ENCODE measurements around the gene DLGAP1.

Gene DLGAP1

DNA sequence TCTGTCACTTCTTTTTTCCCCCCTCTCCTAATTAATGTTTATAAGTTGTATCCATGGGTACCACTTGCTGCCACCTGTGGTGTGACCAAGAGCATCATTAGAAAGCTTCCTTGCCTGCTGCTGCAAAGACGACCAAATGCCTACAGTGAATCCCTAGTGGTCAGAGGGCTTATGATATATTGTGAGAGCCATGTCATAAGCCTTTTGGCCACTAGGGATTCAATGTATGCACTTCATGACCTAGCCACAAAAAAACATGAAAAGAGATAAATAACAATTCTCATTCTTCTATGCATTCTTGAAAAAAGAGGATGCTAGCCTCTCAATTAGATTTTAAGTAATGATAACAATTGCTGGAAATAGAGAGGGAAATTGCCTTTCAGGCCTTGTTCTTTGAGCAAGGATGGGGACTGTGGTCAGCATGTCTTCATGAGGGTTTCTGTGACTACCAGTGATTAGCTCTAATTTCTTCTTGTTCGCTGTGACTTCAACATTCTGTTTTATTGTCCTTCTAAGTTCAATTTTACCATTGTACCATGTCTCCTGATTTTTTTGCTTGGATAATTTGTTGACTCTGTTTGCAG lies 569.8 kb downstream of the DLGAP1 start:
- no peak for DNase-seq

DNA sequence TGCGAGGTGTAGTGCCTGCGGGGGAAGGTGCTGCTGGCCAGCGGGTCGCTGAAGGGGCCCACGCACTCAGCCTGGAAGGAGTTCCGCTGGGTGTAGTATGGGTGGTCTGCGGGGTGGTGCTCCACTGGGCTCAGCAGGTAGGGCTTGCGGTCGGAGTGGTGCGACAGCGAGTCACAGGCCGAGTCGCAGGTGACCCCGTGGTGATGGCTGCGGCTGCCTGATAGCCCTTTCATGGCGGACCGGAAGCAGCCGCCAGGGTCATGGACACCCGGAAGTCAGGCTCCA lies 575.3 kb downstream of the DLGAP1 start:
- no peak for DNase-seq

DNA sequence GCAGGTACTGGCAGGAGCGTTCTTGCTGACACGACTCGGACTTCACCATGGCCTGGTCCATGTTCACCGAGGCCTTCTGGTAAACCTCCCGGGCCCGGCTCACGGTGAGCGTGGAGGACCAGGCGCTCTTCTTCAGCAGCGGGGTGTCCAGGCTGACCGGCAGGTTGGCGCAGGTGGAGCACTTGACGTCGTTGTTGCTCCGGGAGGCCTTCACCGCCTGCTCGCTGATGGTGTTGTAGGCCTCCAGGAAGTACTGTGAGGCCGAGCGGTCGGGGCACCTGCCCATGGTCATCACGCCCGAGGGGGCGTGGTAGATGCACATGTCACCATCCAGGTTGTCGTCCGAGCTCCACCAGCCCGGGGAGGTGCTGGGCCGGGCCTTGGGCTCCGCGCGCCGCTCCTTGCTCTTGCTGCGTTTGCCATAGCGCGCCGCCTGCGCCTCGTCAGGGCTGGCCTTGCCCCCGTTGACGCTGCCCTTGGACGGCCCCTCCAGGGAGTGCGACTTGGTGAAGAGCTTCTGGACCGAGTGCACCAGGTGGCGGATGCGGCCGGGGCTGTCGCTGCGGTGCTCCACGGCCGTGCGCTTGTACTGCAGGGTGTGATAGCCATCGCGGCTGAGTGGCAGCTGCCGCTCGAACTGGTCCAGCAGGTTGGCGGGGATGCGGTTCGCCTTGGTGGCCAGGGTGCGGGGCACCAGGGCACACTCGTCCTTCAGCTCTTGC lies 575.8 kb downstream of the DLGAP1 start:
- DNase-seq = no peak

DNA sequence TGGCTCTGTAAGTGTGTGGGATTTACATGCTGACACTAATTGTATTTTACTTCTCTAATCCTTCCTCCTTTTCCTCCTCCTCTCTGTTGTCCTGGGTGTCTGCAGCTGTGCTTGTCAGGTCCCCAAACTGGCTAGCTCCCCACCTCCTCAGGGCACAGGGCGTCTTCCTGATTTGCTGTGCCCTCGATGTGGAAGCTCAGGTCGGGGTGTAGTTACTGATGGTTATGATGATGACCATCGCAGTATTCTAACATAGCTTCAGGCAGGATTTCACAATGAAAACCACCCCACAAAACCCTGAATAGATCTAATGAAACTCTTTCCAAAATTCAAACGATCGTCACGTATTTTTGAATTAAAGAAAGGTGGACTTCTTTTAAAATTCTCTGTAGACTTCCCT lies 576.7 kb downstream of the DLGAP1 start:
- DNase-seq = no peak

DNA sequence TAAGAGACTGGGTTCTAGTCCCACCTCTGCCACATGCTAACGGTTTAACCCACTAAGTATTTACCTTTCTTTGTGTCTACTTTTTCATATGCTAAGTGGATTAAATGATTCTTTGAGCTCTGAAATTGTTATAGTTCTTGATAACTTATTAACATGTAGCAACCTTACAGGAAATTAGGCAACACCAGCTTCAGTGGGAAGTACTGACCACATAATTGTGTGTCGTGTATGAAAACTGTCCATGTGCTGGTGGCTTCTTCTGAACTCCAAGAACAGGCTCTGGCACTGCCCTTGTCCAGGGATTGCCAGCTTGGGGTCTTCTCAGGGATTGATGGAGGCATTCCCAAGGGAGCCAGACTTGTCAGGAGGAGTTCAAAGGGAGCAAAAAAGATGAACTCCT lies 577.4 kb downstream of the DLGAP1 start:
- DNase-seq = no peak

DNA sequence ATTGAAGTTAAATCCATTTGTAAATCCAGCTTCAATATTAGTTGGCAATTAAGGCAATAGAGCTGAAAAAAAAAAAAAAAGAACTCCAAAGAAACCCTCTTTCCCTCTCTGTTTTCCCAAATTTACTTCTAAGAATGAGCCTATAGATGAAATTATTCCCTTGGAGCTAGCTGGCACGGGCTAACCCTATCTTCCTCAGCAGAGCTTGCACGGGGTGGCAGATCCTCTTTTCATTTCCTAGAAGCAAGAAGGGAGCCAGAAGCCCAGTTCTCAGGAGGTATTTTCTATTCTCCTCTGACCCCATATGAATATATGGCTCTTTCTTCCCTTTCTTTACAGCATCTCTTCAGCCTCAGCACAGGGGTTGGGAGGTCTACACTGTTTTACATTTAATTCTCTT lies 579.1 kb downstream of the DLGAP1 start:
- no peak for DNase-seq

DNA sequence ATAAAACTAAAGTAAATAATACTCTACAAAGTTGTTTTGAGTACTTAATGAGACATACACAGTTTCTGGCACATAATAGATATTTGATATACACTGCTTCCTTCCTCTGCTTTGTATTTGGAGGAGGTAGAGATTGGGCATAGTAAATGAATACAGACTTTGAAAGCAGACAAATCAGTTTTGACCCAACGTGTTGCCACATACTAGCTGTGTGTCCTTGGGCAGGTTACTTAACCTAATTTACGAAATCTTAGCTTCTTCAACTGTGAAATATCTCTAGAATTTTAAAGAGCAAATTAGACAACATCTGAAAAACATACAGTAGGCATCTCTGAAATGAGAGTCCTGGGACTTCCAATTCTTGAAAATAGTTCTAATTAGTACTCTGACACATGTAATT lies 579.7 kb downstream of the DLGAP1 start:
- no peak for DNase-seq

DNA sequence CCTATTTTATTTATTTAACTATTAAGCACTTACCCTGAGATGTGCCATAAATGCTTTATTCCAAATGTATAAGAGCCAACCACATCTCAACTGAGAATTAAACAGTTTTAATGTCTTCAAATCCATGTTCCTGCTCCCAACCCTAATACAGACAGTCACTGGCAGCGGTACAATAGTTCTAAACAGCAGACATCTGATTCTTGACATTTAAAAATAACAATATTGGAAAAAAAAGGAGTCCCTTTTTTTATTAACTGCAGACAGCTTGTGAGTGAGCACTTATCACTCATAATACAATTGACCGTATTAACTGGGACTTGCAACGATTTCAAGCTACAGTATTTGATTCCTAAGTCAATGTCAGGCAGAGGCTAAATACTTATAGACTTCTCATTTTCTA lies 580.5 kb downstream of the DLGAP1 start:
- DNase-seq = no peak

DNA sequence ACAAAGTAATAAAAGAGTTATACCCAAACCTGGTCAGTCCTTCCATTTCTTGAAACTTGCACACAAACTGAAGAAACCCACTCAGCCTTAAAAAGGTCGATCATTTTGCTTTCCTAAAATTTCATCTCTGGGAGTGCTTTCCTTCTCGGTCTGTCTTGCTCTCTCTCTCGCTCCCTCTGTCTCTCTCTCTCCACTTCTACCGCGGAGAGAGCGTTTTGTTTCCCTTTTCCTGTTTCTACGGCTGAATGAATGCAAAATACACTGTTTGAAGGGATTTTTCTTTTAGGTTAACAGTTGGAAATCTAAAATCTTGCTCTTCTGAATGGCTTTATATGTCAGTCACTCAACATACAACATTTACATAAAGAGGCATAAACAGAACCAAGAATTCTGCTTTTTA lies 581.0 kb downstream of the DLGAP1 start:
- DNase-seq = no peak

DNA sequence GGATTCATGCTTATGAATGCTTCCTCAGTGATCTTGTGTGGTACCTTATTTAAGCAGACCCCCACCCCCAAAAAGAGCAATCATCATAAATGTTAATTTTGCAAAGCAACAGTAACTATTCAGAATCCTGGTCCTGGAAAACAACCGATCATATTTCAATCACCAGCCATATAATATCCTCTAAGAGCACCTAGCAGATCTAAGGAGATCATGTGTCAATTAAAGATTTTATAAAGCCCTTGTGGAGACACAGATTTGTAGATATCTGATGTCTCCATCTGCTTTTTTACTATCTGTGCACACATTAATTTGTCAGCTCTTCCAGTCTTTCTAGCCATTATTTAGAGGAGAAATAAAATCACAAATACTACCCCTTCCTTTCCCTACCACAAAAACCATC lies 581.4 kb downstream of the DLGAP1 start:
- no peak for DNase-seq

DNA sequence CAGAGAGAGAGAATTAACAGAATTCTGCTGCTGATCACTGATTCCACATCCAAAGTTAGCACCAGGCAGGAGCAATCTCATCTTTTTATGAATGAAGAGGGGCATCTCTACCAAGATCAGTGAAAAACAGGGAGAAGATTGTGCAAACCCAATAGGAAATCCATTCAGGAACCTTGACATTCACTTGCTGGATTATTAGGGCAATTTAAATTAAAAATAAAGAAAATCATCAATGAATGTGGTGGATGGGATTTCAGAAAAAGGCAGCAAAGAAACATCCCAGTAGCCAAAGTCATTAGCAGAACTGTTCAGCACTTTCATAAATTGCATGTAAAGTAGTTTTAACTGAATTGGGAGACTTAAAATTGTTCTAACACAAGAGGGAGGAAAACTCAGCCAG lies 581.9 kb downstream of the DLGAP1 start:
- DNase-seq = no peak

DNA sequence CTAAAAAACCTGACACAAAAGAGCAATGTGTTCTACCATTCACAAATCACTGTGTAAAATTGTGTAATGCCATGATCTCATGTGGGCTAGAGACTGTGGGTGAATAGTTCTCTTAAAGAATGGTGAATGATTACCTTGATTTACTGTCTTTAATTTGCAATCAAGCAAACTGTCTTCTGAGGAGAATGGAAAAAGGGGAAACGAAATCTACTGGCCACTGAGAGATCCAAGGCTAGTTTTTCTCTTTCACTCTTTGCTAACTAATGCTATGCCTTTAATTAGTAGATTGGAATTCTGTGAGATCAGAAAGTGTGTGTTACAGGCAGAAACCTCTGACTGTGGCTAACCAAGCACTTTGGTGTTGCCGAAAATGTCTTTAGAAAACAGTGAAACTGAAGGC lies 582.5 kb downstream of the DLGAP1 start:
- DNase-seq = no peak

DNA sequence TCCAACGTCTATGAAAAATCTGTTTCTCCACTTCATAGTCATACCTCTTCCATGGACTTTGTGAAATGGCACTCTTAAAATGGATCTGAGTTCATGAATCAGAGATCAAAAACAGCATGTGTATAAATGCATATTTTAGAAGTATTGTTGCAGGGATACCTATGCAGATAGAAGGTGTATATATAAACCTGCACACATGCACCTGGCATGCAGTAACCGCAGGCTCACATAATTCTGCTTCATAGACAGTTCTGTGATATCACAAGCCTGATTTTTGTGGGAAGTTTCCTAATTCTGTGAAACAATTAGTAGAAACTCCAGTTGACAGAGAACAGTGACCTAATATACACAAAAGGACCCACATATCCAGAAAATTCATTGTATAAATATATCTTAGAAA lies 583.4 kb downstream of the DLGAP1 start:
- DNase-seq = no peak

DNA sequence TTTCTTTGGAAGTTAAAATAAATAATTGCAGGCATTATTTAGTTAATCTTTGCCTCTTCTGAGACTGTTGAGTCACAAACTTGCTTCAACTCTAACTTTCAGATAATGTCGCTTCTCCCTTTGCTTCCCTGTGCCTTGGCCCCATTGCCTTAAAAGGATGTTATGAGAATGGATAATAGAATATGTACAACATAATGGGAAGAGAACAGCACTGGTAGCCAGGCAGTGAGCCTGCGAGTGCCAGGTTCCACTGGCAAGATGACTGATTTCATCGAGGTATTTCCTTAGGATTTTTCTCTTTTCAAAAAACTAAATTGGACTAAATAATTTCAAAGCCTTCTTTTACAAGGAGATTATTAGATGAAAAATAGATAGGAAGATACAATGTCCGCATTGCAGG lies 584.2 kb downstream of the DLGAP1 start:
- no peak for DNase-seq

DNA sequence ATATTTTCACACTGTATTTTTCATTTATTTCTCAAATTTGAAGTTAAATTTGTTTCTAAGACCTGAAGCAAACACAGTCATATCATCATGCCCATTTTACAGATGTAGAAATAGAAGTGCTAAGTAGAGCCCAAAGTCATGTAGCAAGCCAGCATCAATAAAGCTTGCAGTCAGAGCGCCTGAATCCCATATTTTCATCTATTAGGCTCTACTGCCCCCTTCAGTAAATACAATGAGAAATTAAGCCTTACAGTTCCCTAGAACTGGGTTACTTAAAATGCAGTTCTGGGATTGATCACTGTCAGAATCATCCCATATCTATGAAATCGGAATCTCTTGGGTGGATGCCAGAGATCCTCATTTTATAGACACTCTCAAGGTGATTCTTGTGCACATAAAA lies 585.3 kb downstream of the DLGAP1 start:
- peak; percentile 61 for DNase-seq

DNA sequence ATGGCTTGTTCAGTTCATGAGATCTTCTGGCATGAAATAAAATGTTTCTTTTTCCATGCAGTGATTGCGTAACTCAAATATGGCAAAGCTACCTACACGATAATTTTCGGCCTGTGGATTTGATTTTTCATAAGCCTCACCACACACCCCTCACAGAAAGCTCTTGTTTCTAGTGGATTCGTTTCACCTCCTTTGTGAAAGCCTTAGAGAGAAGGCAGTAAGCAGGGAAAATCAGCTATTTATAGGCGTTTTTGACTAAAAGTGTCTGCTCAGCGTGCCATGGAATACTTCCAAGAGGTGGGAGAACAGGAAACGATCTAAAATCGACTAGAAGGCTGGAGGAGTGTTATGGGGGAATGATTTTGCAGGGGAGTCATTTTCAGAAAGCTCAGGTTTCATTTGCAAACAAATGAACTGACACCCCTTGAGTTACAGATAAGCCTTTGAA lies 587.2 kb downstream of the DLGAP1 start:
- no peak for DNase-seq

DNA sequence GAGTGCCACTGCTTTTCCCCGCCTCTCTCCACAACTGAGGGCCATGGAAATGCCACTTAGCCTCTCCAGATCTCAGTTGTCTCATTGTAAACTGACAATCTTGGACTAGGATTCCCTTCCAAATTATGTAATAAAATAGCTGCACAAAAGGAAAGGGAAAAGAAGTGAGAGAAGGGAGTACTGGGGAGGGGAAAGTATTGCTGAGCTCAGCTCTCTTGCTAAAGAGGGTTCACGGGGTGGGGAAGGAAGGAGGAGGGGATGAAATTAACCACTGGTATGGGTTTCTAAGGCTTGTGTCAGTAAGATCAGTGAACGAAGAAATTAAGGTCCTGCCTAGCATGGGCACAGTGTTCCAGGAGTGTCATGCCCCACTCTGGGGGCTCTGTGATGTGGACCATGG lies 587.9 kb downstream of the DLGAP1 start:
- DNase-seq = no peak

DNA sequence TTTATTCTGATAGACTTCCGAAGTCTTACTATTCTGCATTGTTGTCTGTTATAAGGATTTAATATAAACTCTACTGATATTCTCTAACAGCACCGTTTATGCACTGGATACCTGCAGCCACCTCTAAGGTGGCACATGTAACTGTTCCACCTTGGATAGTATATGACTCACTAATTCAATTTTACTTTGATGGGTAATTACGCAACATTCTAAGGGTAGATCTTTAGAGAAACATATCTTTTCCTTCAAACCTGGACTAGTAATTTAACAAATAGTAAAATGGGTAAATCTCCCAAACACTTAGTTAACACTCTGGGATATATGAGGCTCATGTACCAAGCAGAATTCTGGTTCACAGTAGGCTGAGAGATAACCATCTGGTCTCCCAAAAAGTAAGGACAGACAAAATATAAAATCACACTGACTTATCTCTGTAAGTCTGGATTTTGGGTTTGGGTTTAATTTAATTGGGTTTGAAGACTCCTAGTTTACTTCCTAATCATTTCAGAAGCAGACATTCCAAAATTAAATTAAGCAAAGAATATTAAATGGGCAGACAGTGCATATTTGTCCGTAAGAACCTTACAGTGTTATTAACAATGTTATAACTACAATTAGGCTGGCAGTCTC lies 590.3 kb downstream of the DLGAP1 start:
- no peak for DNase-seq

DNA sequence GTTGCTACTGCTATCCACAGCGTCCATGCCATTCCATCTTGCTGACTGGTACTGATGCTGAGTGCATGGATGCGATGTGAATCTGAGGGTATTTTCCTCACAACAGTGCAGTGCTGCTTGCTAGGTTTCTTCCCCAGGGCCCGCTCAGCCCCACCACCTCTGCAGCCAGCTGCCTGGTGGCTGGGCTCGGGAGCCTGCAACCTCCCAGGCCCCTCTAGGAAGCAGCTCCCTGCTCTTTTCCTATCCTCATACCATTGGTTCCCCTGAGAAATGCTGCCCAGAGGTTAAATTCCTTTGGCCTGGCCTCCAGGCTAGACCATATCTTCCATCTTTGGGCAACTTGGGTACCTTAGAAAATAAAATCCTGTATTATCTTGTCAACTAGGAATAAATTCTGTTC lies 591.5 kb downstream of the DLGAP1 start:
- no peak for DNase-seq

DNA sequence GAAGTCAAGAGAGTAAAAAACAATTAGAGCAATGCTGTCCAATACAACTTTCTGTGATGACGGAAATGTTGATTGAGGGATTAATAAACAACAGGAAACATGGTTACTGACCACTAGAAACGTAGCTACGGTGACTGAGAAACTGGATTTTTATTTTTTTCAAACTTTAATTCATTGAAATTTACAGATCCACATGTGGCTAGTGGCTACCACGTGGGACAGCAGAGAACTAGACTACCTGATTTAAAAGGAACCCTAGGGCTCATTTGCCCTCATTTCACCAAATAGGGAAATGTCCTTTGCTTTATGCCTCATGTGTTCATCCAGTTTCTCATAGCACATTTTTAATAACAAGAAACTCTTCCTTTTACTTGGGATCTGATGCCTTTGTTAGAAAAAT lies 592.1 kb downstream of the DLGAP1 start:
- DNase-seq = no peak

DNA sequence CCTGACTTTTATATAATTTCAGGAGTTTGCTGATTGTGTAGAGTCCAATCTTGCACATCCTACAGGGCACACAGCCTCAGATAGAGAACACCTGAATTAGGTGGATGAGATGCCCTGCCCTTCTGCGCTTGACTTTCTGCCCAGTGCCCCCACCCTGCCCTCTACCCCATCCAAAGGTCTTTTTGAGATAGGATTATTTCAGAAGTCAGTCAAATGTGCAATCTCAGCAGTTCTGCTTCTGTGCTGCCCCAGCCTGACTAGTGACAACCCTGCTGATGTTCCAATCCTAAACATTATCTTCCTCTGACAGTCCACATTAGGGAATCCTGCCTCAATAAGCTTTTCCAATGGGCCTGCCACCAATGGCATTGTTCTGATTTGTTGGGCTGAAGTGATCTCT lies 593.6 kb downstream of the DLGAP1 start:
- DNase-seq = no peak

DNA sequence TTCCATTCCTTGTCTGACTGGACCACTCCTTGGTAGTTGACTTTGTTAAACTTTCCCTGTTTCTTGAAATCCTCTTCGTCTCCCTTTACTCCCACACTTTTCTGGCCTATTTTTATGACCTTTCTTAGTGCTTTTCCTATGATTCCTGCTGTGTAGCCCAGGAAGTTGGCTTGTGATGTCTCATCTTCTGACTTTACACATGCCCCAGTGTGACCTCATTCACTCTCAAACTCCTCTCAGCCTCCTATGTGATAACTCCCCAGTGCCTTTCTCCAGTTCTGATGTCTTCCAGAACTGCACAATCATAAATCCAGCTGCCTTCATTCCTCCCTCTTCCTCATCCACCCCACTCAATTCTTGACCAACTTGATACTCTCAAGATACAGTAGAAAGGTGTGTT lies 597.6 kb downstream of the DLGAP1 start:
- DNase-seq = no peak

DNA sequence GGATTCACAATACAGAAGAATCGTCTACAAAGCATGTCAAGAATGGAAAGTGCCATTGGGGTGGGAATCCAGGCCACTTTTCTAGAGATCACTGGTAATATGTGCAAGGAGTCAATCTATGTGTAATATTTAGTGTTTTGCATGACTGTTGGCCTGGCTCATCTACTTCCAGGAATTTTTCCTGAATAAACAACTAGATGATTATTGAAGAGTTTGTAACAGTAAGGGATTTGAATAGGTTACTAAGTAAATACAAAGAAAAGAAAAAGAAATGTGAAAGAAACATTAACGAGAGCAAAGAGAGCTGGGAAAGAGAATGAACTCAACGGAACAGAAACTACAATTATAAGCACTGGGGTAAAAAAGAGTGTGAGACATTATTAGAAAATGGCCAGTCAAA lies 599.1 kb downstream of the DLGAP1 start:
- DNase-seq = no peak

DNA sequence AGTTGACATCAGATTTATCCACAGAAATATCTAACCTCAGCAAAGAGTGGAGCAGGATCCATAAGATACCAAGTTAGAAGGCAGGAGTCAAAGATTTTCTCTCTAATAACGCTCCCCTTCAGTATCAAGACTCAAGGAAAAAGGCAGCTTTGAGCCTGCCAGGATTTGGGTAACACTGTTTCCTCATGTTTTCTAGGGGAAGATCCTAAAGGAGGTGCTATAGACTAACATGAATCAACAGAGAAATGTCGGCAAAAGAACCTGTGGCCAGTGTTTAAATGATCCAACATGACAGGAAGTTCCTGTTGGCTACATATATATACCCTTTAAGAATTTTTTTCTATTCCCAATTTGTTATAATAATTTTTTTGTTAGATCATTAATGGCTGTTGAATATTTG lies 602.8 kb downstream of the DLGAP1 start:
- DNase-seq = no peak

DNA sequence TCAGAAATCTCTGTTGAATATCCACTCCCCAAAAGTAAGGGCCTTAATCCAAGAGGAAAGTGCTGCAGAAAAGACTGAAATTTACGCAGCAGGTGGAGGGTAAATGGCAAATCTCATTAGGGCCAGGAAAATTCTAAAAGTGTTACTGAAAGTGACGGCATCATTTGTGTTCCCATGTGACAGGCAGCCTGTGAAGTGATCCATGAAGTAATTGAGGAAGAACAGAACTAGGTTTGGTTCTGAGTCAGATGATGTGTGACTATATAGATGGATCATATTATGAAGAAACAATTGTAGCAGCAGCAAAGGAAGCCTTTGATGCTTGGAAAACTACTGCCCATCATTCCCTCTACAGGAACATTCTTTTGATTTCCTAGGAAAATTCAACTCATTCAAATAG lies 603.9 kb downstream of the DLGAP1 start:
- no peak for DNase-seq
